Mesendoderm (in vitro differentiated cells): Measurements from ENCODE around the gene IGFBP1.

ENCODE experiments used
- DNase-seq: peaks from one replicate; pipeline ENCODE4 v3.0.0; 2013
- H2AK5ac ChIP-seq: 2 replicates; pipeline ENCODE4 v1.6.1; 2013; ENCODE audit warnings: low read length, inconsistent platforms
- H2BK120ac ChIP-seq: 2 replicates; pipeline ENCODE4 v1.6.1; 2013; ENCODE audit warnings: low read depth, mild to moderate bottlenecking, low read length, moderate library complexity, mixed read lengths
- H2BK15ac ChIP-seq: replicated peaks from 2 replicates; pipeline ENCODE4 v1.6.1; 2013; ENCODE audit warnings: low read depth, mild to moderate bottlenecking, moderate library complexity
- H2BK5ac ChIP-seq: 2 replicates; pipeline ENCODE4 v1.6.1; 2013; ENCODE audit warnings: low read length, inconsistent platforms
- H3K18ac ChIP-seq: 2 replicates; pipeline ENCODE4 v1.6.1; 2013; ENCODE audit warnings: mild to moderate bottlenecking, low read length, mixed read lengths
- H3K23ac ChIP-seq: one replicate; pipeline ENCODE4 v1.6.1; 2013; ENCODE audit warnings: low read length
- H3K27ac ChIP-seq: 2 replicates; pipeline ENCODE4 v1.5.1; 2013; ENCODE audit warnings: low read depth, mild to moderate bottlenecking, inconsistent platforms, low read length, moderate library complexity
- H3K27me3 ChIP-seq: 2 replicates; pipeline ENCODE4 v1.6.1; 2013; ENCODE audit warnings: low read length, control low read depth, mild to moderate bottlenecking, inconsistent platforms; ENCODE audit not compliant: insufficient read depth, poor library complexity
- H3K36me3 ChIP-seq: 2 replicates; pipeline ENCODE4 v1.6.1; 2013; ENCODE audit warnings: low read length, inconsistent platforms; ENCODE audit not compliant: control insufficient read depth, insufficient read depth
- H3K4ac ChIP-seq: one replicate; pipeline ENCODE4 v1.6.1; 2013; ENCODE audit warnings: low read depth, mild to moderate bottlenecking, low read length, moderate library complexity
- H3K4me1 ChIP-seq: 2 replicates; pipeline ENCODE4 v1.6.1; 2013; ENCODE audit warnings: low read depth, low read length, inconsistent platforms; ENCODE audit not compliant: control insufficient read depth
- H3K4me2 ChIP-seq: 2 replicates; pipeline ENCODE4 v1.6.1; 2013; ENCODE audit warnings: low read length
- H3K4me3 ChIP-seq: 2 replicates; pipeline ENCODE4 v1.5.1; 2013; ENCODE audit warnings: mild to moderate bottlenecking, low read length
- H3K56ac ChIP-seq: one replicate; pipeline ENCODE4 v1.6.1; 2013; ENCODE audit warnings: low read length
- H3K79me1 ChIP-seq: 2 replicates; pipeline ENCODE4 v1.6.1; 2013; ENCODE audit warnings: low read length, inconsistent platforms
- H3K79me2 ChIP-seq: 2 replicates; pipeline ENCODE4 v1.6.1; 2013; ENCODE audit warnings: mild to moderate bottlenecking, low read length; ENCODE audit not compliant: control insufficient read depth, insufficient read depth
- H3K9ac ChIP-seq: 2 replicates; pipeline ENCODE4 v1.6.1; 2013; ENCODE audit warnings: low read length, inconsistent platforms
- H4K5ac ChIP-seq: one replicate; pipeline ENCODE4 v1.6.1; 2013; ENCODE audit warnings: low read length
- H4K8ac ChIP-seq: one replicate; pipeline ENCODE4 v1.6.1; 2013; ENCODE audit warnings: low read depth, mild to moderate bottlenecking, control low read depth, low read length, moderate library complexity
- WGBS: extraction: QIAGEN DNeasy Blood & Tissue Kit; methylation state at CpG from one replicate; pipeline ENCODE4 v1.1.7; 2013; ENCODE audit warnings: low lambda C conversion rate, missing lambda C conversion rate; ENCODE audit not compliant: insufficient coverage; ENCODE audit errors: extremely low coverage; 5-methylcytosine and 5-hydroxymethylcytosine counted together

IGFBP1 gene

GRCh38 chr7:45892407-45893035 lies 4.2 kb downstream of the IGFBP1 start:
- no peak overlapping the region for H3K56ac ChIP-seq

GRCh38 chr7:45893374-45893995 lies 5.2 kb downstream of the IGFBP1 start:
- no peaks in the 10 kb centered on the region for H3K79me2 ChIP-seq
- H3K23ac ChIP-seq: no peak overlapping the region
- no peak overlapping the region for H2BK5ac ChIP-seq
- peaks cover 7% of the 10 kb centered on the region for H3K27me3 ChIP-seq
- no peak overlapping the region for H2BK15ac ChIP-seq
- H3K4me3 ChIP-seq: no peak overlapping the region
- H4K5ac ChIP-seq: no peak overlapping the region
- no peak overlapping the region for H3K27ac ChIP-seq
- no peak overlapping the region for H3K9ac ChIP-seq
- H4K8ac ChIP-seq: no peak overlapping the region
- H3K4ac ChIP-seq: no peak overlapping the region
- no peak overlapping the region for H2AK5ac ChIP-seq
- no peaks in the 10 kb centered on the region for H3K4me1 ChIP-seq
- no peak overlapping the region for H2BK120ac ChIP-seq
- no peak overlapping the region for H3K4me2 ChIP-seq
- no peak for DNase-seq
- H3K36me3 ChIP-seq: no peaks in the 10 kb centered on the region
- H3K56ac ChIP-seq: no peak overlapping the region
- no CpG with 5 or more reads among the region's 5 CpGs for WGBS
- no peak overlapping the region for H3K18ac ChIP-seq
- H3K79me1 ChIP-seq: no peaks in the 10 kb centered on the region

More at GRCh38 chr7:45892407-45893035, 4.2 kb downstream of the IGFBP1 start:
- Histone ChIP-seq H3K79me2 (no peaks in the 10 kb centered on the region), H3K27ac (no peak overlapping the region), H4K5ac (no peak overlapping the region), H3K23ac (no peak overlapping the region), H3K27me3 (peaks cover 13% of the 10 kb centered on the region), H2AK5ac (no peak overlapping the region), H3K4me3 (no peak overlapping the region), H3K4me2 (no peak overlapping the region), H3K9ac (no peak overlapping the region), H2BK15ac (no peak overlapping the region), H3K36me3 (no peaks in the 10 kb centered on the region), H3K4me1 (no peaks in the 10 kb centered on the region), H2BK120ac (no peak overlapping the region), H3K79me1 (no peaks in the 10 kb centered on the region), H3K18ac (no peak overlapping the region), H3K4ac (no peak overlapping the region), H4K8ac (no peak overlapping the region), H2BK5ac (no peak overlapping the region)
- no peak for DNase-seq
- no CpG with 5 or more reads among the region's 6 CpGs for WGBS

- H3K56ac ChIP-seq: no peak overlapping the region
- no peak overlapping the region for H4K5ac ChIP-seq
- H3K27ac ChIP-seq: no peak overlapping the region
- no peak overlapping the region for H2BK120ac ChIP-seq
- WGBS: no CpG with 5 or more reads among the region's 4 CpGs
- no peak overlapping the region for H3K4me2 ChIP-seq
- H4K8ac ChIP-seq: no peak overlapping the region
- no peak overlapping the region for H3K18ac ChIP-seq
- H3K79me1 ChIP-seq: no peaks in the 10 kb centered on the region
- H3K79me2 ChIP-seq: no peaks in the 10 kb centered on the region
- no peak overlapping the region for H2BK5ac ChIP-seq
- no peak overlapping the region for H2BK15ac ChIP-seq
- no peaks in the 10 kb centered on the region for H3K36me3 ChIP-seq
- no peak overlapping the region for H3K4ac ChIP-seq
- DNase-seq: no peak
- H2AK5ac ChIP-seq: no peak overlapping the region
- H3K27me3 ChIP-seq: peaks cover 7% of the 10 kb centered on the region
- no peaks in the 10 kb centered on the region for H3K4me1 ChIP-seq
- H3K4me3 ChIP-seq: no peak overlapping the region
- H3K23ac ChIP-seq: no peak overlapping the region
- H3K9ac ChIP-seq: no peak overlapping the region
Measured at GRCh38 chr7:45893996-45894664, 5.8 kb downstream of the IGFBP1 start.

DNA sequence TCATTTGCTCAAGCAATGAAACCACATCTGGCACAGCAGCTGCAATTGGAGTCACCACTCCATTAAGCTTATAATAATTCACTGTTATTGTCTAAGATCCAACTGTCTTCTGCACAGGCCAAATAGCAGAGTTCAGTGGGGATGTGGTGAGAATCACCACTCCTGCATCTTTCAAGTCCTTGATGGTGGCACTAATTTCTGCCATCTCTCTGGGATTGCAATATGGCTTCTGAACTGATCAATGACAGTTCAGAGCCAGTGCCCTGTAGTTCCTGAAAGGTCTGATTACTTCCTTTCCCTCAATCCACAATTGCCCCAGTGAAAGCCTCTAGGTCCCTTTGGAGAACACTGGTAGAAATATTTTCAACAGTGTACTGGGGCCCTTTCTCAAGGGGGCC lies 6.4 kb downstream of the IGFBP1 start:
- H3K79me1 ChIP-seq: no peaks in the 10 kb centered on the region
- H3K27ac ChIP-seq: no peak overlapping the region
- H3K79me2 ChIP-seq: no peaks in the 10 kb centered on the region
- no peak overlapping the region for H3K4me2 ChIP-seq
- no peak overlapping the region for H3K4me3 ChIP-seq
- H3K18ac ChIP-seq: no peak overlapping the region
- no peak overlapping the region for H4K8ac ChIP-seq
- H2AK5ac ChIP-seq: no peak overlapping the region
- no peaks in the 10 kb centered on the region for H3K36me3 ChIP-seq
- no peak overlapping the region for H3K4ac ChIP-seq
- H3K56ac ChIP-seq: no peak overlapping the region
- H2BK120ac ChIP-seq: no peak overlapping the region
- no peak overlapping the region for H4K5ac ChIP-seq
- no peak overlapping the region for H2BK15ac ChIP-seq
- no peak overlapping the region for H3K23ac ChIP-seq
- no peaks in the 10 kb centered on the region for H3K4me1 ChIP-seq
- H2BK5ac ChIP-seq: no peak overlapping the region
- H3K27me3 ChIP-seq: peaks cover 2% of the 10 kb centered on the region
- no peak overlapping the region for H3K9ac ChIP-seq
- no peak for DNase-seq

GRCh38 chr7:45897042-45897690 lies 8.9 kb downstream of the IGFBP1 start:
- Histone ChIP-seq H3K56ac (no peak overlapping the region), H3K9ac (no peak overlapping the region), H3K79me1 (no peaks in the 10 kb centered on the region), H3K4me2 (no peak overlapping the region), H3K4me1 (no peaks in the 10 kb centered on the region), H2AK5ac (no peak overlapping the region), H2BK120ac (no peak overlapping the region), H2BK15ac (no peak overlapping the region), H3K18ac (no peak overlapping the region), H3K27me3 (no peaks in the 10 kb centered on the region), H4K5ac (no peak overlapping the region), H3K4ac (no peak overlapping the region), H3K27ac (no peak overlapping the region), H4K8ac (no peak overlapping the region), H3K23ac (no peak overlapping the region), H3K36me3 (no peaks in the 10 kb centered on the region), H2BK5ac (no peak overlapping the region), H3K4me3 (no peak overlapping the region), H3K79me2 (no peaks in the 10 kb centered on the region)
- WGBS: no CpG with 5 or more reads among the region's 1 CpG
- no peak for DNase-seq
